ENCODE measurements around the gene SNRPN.
A peak's percentile ranks its signal among the peaks of the same experiment; 100 is the strongest.
"Not testable (repeated sequence)": the region's sequence is repeated elsewhere in the genome, so short reads cannot be mapped to it uniquely, and the experiment has no call there.

SNRPN gene

DNA sequence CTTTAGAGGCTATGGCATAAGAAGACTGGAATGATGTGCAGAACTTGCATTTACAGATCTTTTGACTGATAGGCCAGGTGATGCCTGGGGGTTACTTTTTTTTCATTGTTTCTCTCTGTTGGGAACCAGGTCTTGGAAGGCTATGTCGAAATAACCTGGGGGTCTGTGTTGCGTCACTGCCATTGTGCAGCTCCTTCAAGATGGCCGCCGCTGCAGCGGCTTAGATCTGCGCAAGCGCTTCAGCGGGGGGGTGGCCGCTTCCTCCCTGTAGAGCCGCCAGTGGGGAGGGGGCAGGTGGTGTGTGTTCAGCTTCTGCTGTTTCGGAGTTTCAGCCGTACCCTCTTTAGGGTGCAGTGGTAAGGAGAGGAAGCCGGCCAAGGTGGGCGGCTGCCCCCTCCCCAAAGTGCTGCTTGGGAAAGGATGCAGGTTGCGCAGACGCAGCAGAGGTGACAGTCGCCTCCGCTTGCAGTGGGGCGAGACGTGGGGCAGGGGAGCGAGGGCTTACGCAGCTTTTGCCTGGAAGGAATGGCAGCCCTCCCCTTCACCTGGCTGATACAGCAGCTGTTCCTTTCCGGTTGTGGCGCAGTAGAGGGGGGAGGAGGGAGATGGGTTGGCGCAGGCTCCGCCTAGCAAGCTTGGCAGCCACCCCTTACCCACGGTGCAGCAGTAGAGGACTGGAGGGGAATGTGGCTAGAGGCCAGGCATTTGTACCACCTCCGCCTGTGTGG is 1.5 kb downstream of the SNRPN start:
- peak overlapping the region; percentile 93 for H3K27ac ChIP-seq
- TF ChIP-seq, protein P1, sequence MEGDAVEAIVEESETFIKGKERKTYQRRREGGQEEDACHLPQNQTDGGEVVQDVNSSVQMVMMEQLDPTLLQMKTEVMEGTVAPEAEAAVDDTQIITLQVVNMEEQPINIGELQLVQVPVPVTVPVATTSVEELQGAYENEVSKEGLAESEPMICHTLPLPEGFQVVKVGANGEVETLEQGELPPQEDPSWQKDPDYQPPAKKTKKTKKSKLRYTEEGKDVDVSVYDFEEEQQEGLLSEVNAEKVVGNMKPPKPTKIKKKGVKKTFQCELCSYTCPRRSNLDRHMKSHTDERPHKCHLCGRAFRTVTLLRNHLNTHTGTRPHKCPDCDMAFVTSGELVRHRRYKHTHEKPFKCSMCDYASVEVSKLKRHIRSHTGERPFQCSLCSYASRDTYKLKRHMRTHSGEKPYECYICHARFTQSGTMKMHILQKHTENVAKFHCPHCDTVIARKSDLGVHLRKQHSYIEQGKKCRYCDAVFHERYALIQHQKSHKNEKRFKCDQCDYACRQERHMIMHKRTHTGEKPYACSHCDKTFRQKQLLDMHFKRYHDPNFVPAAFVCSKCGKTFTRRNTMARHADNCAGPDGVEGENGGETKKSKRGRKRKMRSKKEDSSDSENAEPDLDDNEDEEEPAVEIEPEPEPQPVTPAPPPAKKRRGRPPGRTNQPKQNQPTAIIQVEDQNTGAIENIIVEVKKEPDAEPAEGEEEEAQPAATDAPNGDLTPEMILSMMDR (conservative IDR thresholded peaks at IDR 0.05) = no peak

DNA sequence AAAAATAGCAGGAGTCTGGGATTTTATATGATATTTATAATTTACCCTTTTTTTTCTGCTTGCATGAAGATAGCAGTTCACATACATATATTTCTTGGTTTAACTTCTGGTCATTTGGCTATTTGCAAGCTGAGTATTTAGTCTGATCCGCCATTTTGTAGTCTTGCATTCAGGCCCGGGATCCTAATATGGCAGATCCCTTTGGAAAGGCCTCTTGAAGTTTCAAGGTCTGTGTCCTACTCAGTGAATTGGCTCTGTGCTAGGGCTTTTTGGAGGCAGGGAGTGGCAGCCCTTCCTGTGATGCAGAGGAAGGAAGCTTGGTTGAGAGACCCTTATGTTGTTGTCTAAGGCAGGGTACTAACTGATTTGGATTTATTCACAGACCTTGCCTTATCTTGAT is 2.9 kb downstream of the SNRPN start:
- TF ChIP-seq, protein P1 (conservative IDR thresholded peaks at IDR 0.05) = no peak
- peak overlapping the region; percentile 93 for H3K27ac ChIP-seq

DNA sequence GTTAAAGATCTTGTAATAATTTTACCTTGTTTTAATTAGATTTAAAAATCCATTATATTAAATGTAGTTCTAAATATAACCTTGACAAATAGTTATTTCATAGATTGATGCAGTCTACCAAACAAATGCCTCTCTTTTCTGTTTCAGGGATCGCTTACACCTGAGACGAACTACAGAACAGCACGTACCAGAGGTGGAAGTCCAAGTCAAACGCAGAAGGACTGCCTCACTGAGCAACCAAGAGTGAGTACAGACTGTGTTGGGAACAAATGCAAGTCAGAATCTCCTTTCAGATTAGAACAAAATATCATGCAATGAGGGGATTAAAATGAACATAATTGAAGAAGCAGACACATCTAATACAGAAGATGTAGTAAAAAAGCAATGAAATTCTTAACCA is 7.2 kb downstream of the SNRPN start:
- TF ChIP-seq, protein P1 (conservative IDR thresholded peaks at IDR 0.05) = no peak
- 0 out of 2 replicates have a peak overlapping the region, but pooled peaks have one; percentile 0 for H3K27ac ChIP-seq

DNA sequence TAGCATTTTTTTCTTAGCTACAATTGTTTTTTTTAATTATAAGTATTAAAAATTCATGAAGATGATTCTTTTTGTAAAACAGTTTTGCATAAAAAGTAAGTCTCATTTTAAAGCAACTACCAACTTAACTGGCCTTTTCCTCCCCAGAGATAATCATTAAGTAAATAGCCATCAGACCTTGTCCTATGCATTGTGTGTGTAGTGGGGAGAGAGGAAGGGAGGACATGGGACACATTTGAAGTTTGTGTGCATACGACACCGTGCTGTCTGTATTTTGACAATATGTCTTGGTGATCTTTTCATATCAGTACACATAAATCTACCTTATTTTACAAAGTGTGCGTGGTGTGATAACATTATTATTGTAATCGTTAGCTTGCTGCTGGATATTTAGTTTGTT is 8.1 kb downstream of the SNRPN start:
- TF ChIP-seq, protein P1 (conservative IDR thresholded peaks at IDR 0.05) = no peak
- no peak overlapping the region for H3K27ac ChIP-seq

DNA sequence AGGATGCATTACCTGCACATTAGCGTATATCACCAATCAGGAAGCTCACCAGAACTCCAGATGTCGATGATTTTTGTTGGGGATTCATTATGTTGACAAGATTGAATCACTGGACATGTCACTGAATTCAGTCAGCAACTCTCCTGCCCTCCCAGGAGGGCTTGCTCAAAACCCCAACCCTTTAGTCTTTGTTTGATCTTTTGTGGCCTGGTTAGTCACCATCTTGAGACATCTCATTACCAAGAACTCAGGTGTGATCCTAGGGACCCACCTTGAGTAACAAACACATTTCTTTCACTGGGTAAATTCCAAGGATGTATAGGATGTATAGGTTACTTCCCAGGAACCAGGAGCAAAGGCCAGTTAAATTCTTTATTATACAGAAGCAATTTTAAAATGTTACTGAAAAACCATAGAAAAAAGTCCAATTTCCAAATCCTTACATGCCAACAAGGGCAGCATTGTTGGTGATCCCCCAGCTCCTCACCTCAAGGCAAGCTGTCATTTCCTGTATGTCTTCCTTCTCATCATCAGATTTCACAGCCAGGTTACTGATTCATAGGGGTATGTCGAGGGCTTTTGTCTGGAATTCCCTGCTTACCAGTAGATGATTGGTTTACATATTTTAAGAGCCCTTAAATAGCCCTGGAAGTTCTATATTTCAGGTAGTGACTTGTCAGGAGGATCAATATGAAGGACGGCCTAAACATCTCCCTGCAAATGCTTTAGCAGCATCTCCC is 11.7 kb downstream of the SNRPN start:
- no peak overlapping the region for H3K27ac ChIP-seq
- TF ChIP-seq, protein P1 (conservative IDR thresholded peaks at IDR 0.05) = no peak

DNA sequence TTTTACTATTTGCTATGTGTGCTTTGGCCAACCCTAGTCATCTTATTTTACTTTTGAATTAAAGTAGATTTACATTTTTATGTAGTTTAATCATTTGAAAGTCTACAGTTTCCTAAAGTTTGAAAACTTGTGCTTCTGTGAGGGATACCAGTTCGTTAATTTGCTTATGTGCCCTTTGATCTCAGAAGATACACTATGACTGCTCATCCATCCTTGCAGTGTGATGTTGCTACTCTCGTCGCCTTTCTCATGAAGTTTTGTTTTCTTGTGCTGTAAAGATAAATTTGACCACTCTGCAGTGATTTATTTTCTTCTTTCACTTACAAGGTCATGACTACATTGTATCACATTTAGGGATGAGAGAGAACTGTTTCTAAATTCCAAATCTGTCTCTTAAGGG is 16.3 kb downstream of the SNRPN start:
- TF ChIP-seq, protein P1 (conservative IDR thresholded peaks at IDR 0.05) = no peak
- no peak overlapping the region for H3K27ac ChIP-seq

DNA sequence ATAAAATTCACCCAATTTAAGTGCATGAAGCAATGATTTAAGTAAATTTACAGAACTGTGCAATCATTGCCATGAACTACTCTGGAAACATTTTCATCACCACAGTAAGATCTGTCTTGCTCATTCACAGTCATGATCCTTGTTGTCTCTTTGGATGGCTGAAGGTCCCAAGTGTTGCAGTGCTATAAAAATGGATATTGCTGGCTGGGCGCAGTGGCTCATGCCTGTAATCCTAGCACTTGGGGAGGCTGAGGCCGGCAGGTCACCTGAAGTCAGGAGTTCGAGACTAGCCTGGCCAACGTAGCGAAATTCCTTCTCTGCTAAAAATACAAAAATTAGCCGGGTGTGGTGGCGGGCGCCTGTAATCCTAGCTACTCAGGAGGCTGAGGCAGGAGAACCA is 17.0 kb downstream of the SNRPN start:
- TF ChIP-seq, protein P1 (conservative IDR thresholded peaks at IDR 0.05) = no peak

DNA sequence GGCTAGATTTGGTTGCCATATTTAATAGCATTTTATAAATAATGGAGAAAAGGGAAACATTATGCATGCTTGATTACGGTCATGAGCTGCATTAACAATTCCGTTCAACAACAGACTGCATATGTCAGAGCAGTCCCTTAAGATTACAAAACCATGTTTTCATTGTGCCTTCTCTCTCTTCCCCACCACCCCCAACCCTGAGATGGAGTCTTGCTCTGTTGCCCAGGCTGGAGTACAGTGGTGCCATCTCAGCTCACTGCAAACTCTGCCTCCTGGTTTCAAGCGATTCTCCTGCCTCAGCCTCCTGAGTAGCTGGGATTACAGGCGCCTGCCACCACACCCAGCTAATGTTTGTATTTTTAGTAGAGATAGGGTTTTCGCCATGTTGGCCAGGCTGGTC is 17.9 kb downstream of the SNRPN start:
- not testable (repeated sequence) for H3K27ac ChIP-seq

More for the DNA sequence above, 17.0 kb downstream of the SNRPN start:
- no peak overlapping the region for H3K27ac ChIP-seq

Measured in VCaP (cell line).